ENCODE results near the gene MYLK2. TPM values are rescaled to one million over a fixed set of nuclear protein-coding genes. Genes with fewer than 3 reads are reported as not detected.
"Not testable (repeated sequence)": the region's sequence is repeated elsewhere in the genome, so short reads cannot be mapped to it uniquely, and the experiment has no call there.

The MYLK2 gene
- total and polyA plus RNA-seq, 2 experiments from 2014 or later: 0.15 TPM; not detected in 1

- no peak for TF ChIP-seq CTCF (IDR thresholded peaks at IDR 0.05; ENCODE audit: low read depth, low read length)
- Histone ChIP-seq H3K9me3 (ENCODE audit: low read depth) (no peaks in the 10 kb centered on the region), H3K27me3 (no peaks in the 10 kb centered on the region), H3K4me1 (ENCODE audit: low read depth) (peaks cover 24% of the 10 kb centered on the region), H3K36me3 (no peaks in the 10 kb centered on the region), H3K4me3 (no peak overlapping the region), H3K27ac (peak overlapping the region; percentile 57)
- no peak for DNase-seq (ENCODE audit: low read depth in 1 of 2, low spot score in 1 of 2)
These were observed 9.5 kb upstream of the MYLK2 start for GRCh38 chr20:31809661-31810060.

- TF ChIP-seq CTCF (IDR thresholded peaks at IDR 0.05; ENCODE audit: low read depth, low read length): no peak
- H3K27me3 ChIP-seq: no peaks in the 10 kb centered on the region
- no peak overlapping the region for H3K4me3 ChIP-seq
- no peaks in the 10 kb centered on the region for H3K36me3 ChIP-seq
- peaks cover 29% of the 10 kb centered on the region for H3K4me1 ChIP-seq (ENCODE audit: low read depth)
- no peak for DNase-seq (ENCODE audit: low read depth in 1 of 2, low spot score in 1 of 2)
- H3K9me3 ChIP-seq (ENCODE audit: low read depth): no peaks in the 10 kb centered on the region
- H3K27ac ChIP-seq: no peak overlapping the region
These were observed 8.0 kb upstream of the MYLK2 start for GRCh38 chr20:31811198-31811597.

GRCh38 chr20:31811796-31812728, 7.1 kb upstream of the MYLK2 start:
- H3K4me1 ChIP-seq (ENCODE audit: low read depth): peaks cover 29% of the 10 kb centered on the region
- DNase-seq (ENCODE audit: low read depth in 1 of 2, low spot score in 1 of 2): peak; percentile 72 to 76

GRCh38 chr20:31813611-31814010, 5.5 kb upstream of the MYLK2 start:
- Histone ChIP-seq H3K27me3 (no peaks in the 10 kb centered on the region), H3K4me1 (ENCODE audit: low read depth) (peaks cover 29% of the 10 kb centered on the region), H3K9me3 (ENCODE audit: low read depth) (no peaks in the 10 kb centered on the region), H3K4me3 (no peak overlapping the region), H3K27ac (no peak overlapping the region), H3K36me3 (no peaks in the 10 kb centered on the region)
- TF ChIP-seq CTCF (IDR thresholded peaks at IDR 0.05; ENCODE audit: low read depth, low read length): no peak
- DNase-seq (ENCODE audit: low read depth in 1 of 2, low spot score in 1 of 2): no peak

More at GRCh38 chr20:31811796-31812728, 7.1 kb upstream of the MYLK2 start:
- Histone ChIP-seq H3K36me3 (no peaks in the 10 kb centered on the region), H3K27ac (peak overlapping the region; percentile 86), H3K4me3 (no peak overlapping the region), H3K9me3 (ENCODE audit: low read depth) (no peaks in the 10 kb centered on the region), H3K27me3 (no peaks in the 10 kb centered on the region)
- TF ChIP-seq CTCF (IDR thresholded peaks at IDR 0.05; ENCODE audit: low read depth, low read length): no peak

- H3K27ac ChIP-seq; H3K36me3 ChIP-seq; H3K9me3 ChIP-seq (ENCODE audit: low read depth); H3K4me3 ChIP-seq; H3K27me3 ChIP-seq; DNase-seq (ENCODE audit: low read depth in 1 of 2, low spot score in 1 of 2): not testable (repeated sequence)
- peaks cover 29% of the 10 kb centered on the region for H3K4me1 ChIP-seq (ENCODE audit: low read depth)
These were observed 5.0 kb upstream of the MYLK2 start for GRCh38 chr20:31814142-31814541.

All from cardiac muscle cell (in vitro differentiated cells and primary cell).